Rectal smooth muscle tissue (tissue), 1 donor: ENCODE measurements around the gene GDF7.

ENCODE experiments used
- H3K27ac ChIP-seq: one replicate; pipeline ENCODE4 v1.7.0; 2013; ENCODE audit warnings: low read depth, low read length, inconsistent platforms
- H3K27me3 ChIP-seq: one replicate; pipeline ENCODE4 v1.7.0; 2013; ENCODE audit warnings: low read length; ENCODE audit not compliant: control insufficient read depth, insufficient read depth
- H3K36me3 ChIP-seq: one replicate; pipeline ENCODE4 v1.7.0; 2013; ENCODE audit warnings: low read length; ENCODE audit not compliant: control insufficient read depth, insufficient read depth
- H3K4me1 ChIP-seq: one replicate; pipeline ENCODE4 v1.7.0; 2013; ENCODE audit warnings: low read length; ENCODE audit not compliant: control insufficient read depth, insufficient read depth
- H3K4me3 ChIP-seq: one replicate; pipeline ENCODE4 v1.7.0; 2013; ENCODE audit warnings: low read length
- H3K9ac ChIP-seq: one replicate; pipeline ENCODE4 v1.7.0; 2013; ENCODE audit warnings: low read length

The GDF7 gene

GRCh38 chr2:20632446-20632990 lies 34.4 kb upstream of the GDF7 start:
- Histone ChIP-seq H3K4me1 (peaks cover 43% of the 10 kb centered on the region), H3K27ac (peak overlapping the region; percentile 95)

GRCh38 chr2:20633001-20633400 lies 33.9 kb upstream of the GDF7 start:
- no peak overlapping the region for H3K9ac ChIP-seq
- H3K27me3 ChIP-seq = no peaks in the 10 kb centered on the region
- H3K27ac ChIP-seq = peak overlapping the region; percentile 95
- H3K4me1 ChIP-seq = peaks cover 48% of the 10 kb centered on the region
- H3K4me3 ChIP-seq = no peak overlapping the region
- H3K36me3 ChIP-seq = peaks cover 6% of the 10 kb centered on the region

More at GRCh38 chr2:20632446-20632990, 34.4 kb upstream of the GDF7 start:
- Histone ChIP-seq H3K9ac (no peak overlapping the region), H3K4me3 (no peak overlapping the region), H3K27me3 (no peaks in the 10 kb centered on the region), H3K36me3 (peaks cover 6% of the 10 kb centered on the region)

GRCh38 chr2:20633794-20634506 lies 33.0 kb upstream of the GDF7 start:
- no peaks in the 10 kb centered on the region for H3K27me3 ChIP-seq
- H3K9ac ChIP-seq = peak overlapping the region; percentile 24
- peaks cover 6% of the 10 kb centered on the region for H3K36me3 ChIP-seq
- peak overlapping the region; percentile 95 for H3K27ac ChIP-seq
- peak overlapping the region; percentile 23 for H3K4me3 ChIP-seq
- peaks cover 55% of the 10 kb centered on the region for H3K4me1 ChIP-seq

GRCh38 chr2:20634507-20635112 lies 32.3 kb upstream of the GDF7 start:
- peak overlapping the region; percentile 95 for H3K27ac ChIP-seq

GRCh38 chr2:20635113-20635510 lies 31.8 kb upstream of the GDF7 start:
- peaks cover 52% of the 10 kb centered on the region for H3K4me1 ChIP-seq
- H3K36me3 ChIP-seq = peaks cover 6% of the 10 kb centered on the region
- no peaks in the 10 kb centered on the region for H3K27me3 ChIP-seq
- peak overlapping the region; percentile 37 for H3K4me3 ChIP-seq
- no peak overlapping the region for H3K9ac ChIP-seq
- peak overlapping the region; percentile 95 for H3K27ac ChIP-seq

More at GRCh38 chr2:20634507-20635112, 32.3 kb upstream of the GDF7 start:
- peak overlapping the region; percentile 24 for H3K9ac ChIP-seq
- H3K4me1 ChIP-seq = peaks cover 57% of the 10 kb centered on the region
- peaks cover 6% of the 10 kb centered on the region for H3K36me3 ChIP-seq
- H3K27me3 ChIP-seq = no peaks in the 10 kb centered on the region
- H3K4me3 ChIP-seq = peak overlapping the region; percentile 23

GRCh38 chr2:20635675-20636584 lies 31.0 kb upstream of the GDF7 start:
- H3K4me3 ChIP-seq = peak overlapping the region; percentile 37
- peaks cover 11% of the 10 kb centered on the region for H3K36me3 ChIP-seq
- H3K27ac ChIP-seq = peak overlapping the region; percentile 95
- no peaks in the 10 kb centered on the region for H3K27me3 ChIP-seq
- H3K9ac ChIP-seq = peak overlapping the region; percentile 3
- peaks cover 60% of the 10 kb centered on the region for H3K4me1 ChIP-seq

GRCh38 chr2:20637147-20637546 lies 29.8 kb upstream of the GDF7 start:
- Histone ChIP-seq H3K27ac (peak overlapping the region; percentile 95), H3K27me3 (no peaks in the 10 kb centered on the region), H3K4me3 (no peak overlapping the region), H3K4me1 (peaks cover 72% of the 10 kb centered on the region), H3K36me3 (peaks cover 12% of the 10 kb centered on the region), H3K9ac (no peak overlapping the region)

GRCh38 chr2:20638014-20638413 lies 28.9 kb upstream of the GDF7 start:
- Histone ChIP-seq H3K4me1 (peaks cover 73% of the 10 kb centered on the region), H3K4me3 (no peak overlapping the region), H3K36me3 (peaks cover 9% of the 10 kb centered on the region), H3K27me3 (no peaks in the 10 kb centered on the region), H3K9ac (no peak overlapping the region), H3K27ac (peak overlapping the region; percentile 95)

GRCh38 chr2:20638646-20639430 lies 28.1 kb upstream of the GDF7 start:
- peaks cover 70% of the 10 kb centered on the region for H3K4me1 ChIP-seq
- H3K36me3 ChIP-seq = peaks cover 9% of the 10 kb centered on the region
- no peak overlapping the region for H3K9ac ChIP-seq
- no peak overlapping the region for H3K4me3 ChIP-seq
- H3K27me3 ChIP-seq = no peaks in the 10 kb centered on the region
- H3K27ac ChIP-seq = peak overlapping the region; percentile 95

GRCh38 chr2:20640411-20641122 lies 26.4 kb upstream of the GDF7 start:
- H3K4me3 ChIP-seq = no peak overlapping the region
- H3K27ac ChIP-seq = peak overlapping the region; percentile 95
- peaks cover 53% of the 10 kb centered on the region for H3K4me1 ChIP-seq
- no peaks in the 10 kb centered on the region for H3K27me3 ChIP-seq
- H3K9ac ChIP-seq = no peak overlapping the region
- H3K36me3 ChIP-seq = peaks cover 14% of the 10 kb centered on the region
